Pancreas (tissue), 10 donors: Measurements from ENCODE around the gene DSC2. TPM values are rescaled to one million over a fixed set of nuclear protein-coding genes. Genes with fewer than 3 reads are reported as not detected.

Source experiments
- ATAC-seq, 4 donors: fragments of 200-7000 bp; cut with Tn5 transposase; one replicate each; pipeline versions ENCODE4 v1.8.0 to v1.9.1; 2020; ENCODE audit warnings: mild to moderate bottlenecking in 4 of 4, moderate library complexity in 4 of 4
- DNase-seq, 6 donors: peaks; one replicate each; pipeline ENCODE4 v3.0.0-alpha.2; 2020
- FAIRE-seq: peaks from 2 replicates; lab custom pipeline; 2012; peaks lifted over from hg19 to GRCh38; lab: Jason Lieb, UNC
- H3K27ac ChIP-seq, 4 donors: fragments of 200-600 bp; sonication (generic); 1 replicate in 3 of 4; 2 replicates in 1 of 4; pipeline versions ENCODE4 v1.5.0 to v1.8.0; 2020
- H3K27me3 ChIP-seq, 4 donors: fragments of 200-600 bp; one replicate each; pipeline ENCODE4 v1.8.0; 2021
- H3K36me3 ChIP-seq, 3 donors: fragments of 200-600 bp; sonication (generic) in 1 of 3; one replicate each; pipeline versions ENCODE4 v1.5.0 to v1.8.0; 2020 to 2021
- H3K4me1 ChIP-seq, 3 donors: fragments of 200-600 bp; one replicate each; pipeline ENCODE4 v1.8.0; 2021
- H3K4me3 ChIP-seq, 4 donors: fragments of 200-600 bp; sonication (generic) in 2 of 4; one replicate each; pipeline versions ENCODE4 v1.5.0 to v1.8.0; 2020 to 2021
- H3K9me3 ChIP-seq, 4 donors: fragments of 200-600 bp; one replicate each; pipeline ENCODE4 v1.8.0; 2021
- CTCF ChIP-seq, 4 donors: fragments of 200-600 bp; sonication (generic) in 3 of 4; IDR thresholded peaks; one replicate each; pipeline versions ENCODE4 v1.5.0 to v1.8.0; 2021; ENCODE audit warnings: antibody characterized with exemption in 4 of 4
- WGBS, 2 donors: extraction: QIAGEN DNeasy Blood & Tissue Kit; methylation state at CpG; one replicate each; pipeline ENCODE4 v1.1.7; 2013; 5-methylcytosine and 5-hydroxymethylcytosine counted together
- intact Hi-C, 3 donors: fragments of 100-400 bp; cut with DNase I; formaldehyde crosslinking; loops; one replicate each; pipeline versions ENCODE4 v1.11.1 to v1.14.2; 2022
- polyA plus RNA-seq, 2 donors: library from polyadenylated mRNA; stranded (reverse); fragments of 200-250 nt; gene quantifications; one replicate each; pipeline ENCODE4 v1.2.3, GENCODE V29; 2013
- total RNA-seq, 6 donors: library from RNA; stranded (reverse); fragmentation: NEBNext Ultra II Directional in 4 of 6; extraction: Animal tissue kit (Norgen Biotek cat#: 25700) in 4 of 6; gene quantifications; one replicate each; pipeline versions ENCODE4 v1.2.1 to v1.2.4, GENCODE V29; 2021 to 2023
- donor health status: healthy with polysubstance abuse.
- donor health status: DM: no; HTN: no; CAD: no; lungs with moderate emphysema.
- donor health status: DM: no; HTN: no; CAD: no.
- donor health status: control.
- donor health status: control.
- donor health status: Bipolar disorder and iron deficiency.
- donor health status: DM: yes; HTN: yes; CAD: no.
- donor health status: DM: no; HTN: no; CAD: no.
- donor health status: DM: no; HTN: no; CAD: no.
- donor health status: DM: yes; HTN: yes; CAD: no.

Gene DSC2
- total and polyA plus RNA-seq, 8 donors = 2.7 to 30.3 (median 10.2) TPM

DNA sequence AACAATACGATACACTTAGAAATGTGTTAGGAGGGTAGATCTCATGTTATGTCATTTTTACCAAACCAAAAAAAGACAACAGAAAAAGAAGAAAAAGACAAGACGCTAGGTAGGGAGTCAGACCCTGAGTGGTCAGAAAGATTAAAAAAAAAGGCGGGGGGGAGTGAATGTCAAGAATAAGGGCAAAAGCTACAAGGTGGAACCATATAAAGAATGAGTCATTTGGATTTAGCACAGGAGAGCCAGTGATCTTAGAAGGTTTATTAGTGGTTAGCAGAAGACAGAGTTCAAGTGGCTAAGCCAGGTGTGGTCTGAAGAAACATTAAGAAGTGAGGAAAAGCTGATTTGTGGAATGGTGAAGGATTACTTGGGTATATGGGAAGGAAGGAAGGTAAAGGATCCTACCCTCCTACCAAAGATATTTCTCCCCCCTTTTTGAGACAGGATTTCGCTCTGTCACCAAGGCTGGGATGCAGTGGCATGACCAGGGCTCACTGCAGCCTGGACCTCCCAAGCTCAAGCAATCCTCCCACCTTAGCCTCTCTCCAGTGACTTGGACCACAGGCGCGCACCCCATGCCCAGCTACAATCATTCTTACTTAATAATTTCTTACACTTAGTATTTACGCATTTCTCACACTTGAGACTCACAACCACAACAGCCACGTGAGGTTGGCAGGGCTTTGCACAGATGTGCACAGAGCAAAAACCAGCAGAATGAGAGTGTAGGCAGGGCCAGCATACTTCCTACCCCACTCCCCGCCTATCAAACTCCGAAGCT, 2.6 kb downstream of the DSC2 start:
- H3K4me3 ChIP-seq = peak overlapping the region in 2 of 4 donors; percentile 53 to 79
- no peaks in the 10 kb centered on the region for H3K27me3 ChIP-seq
- H3K4me1 ChIP-seq = peaks cover 0 to 18% (median 7%) of the 10 kb centered on the region in 3 donors
- 71 to 78% methylated on average over 10 of the region's 10 CpGs for WGBS, 2 donors
- intact Hi-C loops = no loop called here
- no peaks in the 10 kb centered on the region for H3K36me3 ChIP-seq
- DNase-seq = peak in 1 of 6 donors; percentile 15
- peak; percentile 47 for FAIRE-seq
- H3K27ac ChIP-seq = peak overlapping the region in 3 of 4 donors; percentile 97 to 99 (median 97)
- no peak for TF ChIP-seq CTCF (IDR thresholded peaks at IDR 0.05)
- ATAC-seq = no peak
- no peaks in the 10 kb centered on the region for H3K9me3 ChIP-seq

GRCh38 chr18:31098878-31099277, 3.3 kb downstream of the DSC2 start:
- peak overlapping the region in 1 of 4 donors; percentile 97 for H3K27ac ChIP-seq
- TF ChIP-seq CTCF (IDR thresholded peaks at IDR 0.05) = no peak
- no peak for ATAC-seq

DNA sequence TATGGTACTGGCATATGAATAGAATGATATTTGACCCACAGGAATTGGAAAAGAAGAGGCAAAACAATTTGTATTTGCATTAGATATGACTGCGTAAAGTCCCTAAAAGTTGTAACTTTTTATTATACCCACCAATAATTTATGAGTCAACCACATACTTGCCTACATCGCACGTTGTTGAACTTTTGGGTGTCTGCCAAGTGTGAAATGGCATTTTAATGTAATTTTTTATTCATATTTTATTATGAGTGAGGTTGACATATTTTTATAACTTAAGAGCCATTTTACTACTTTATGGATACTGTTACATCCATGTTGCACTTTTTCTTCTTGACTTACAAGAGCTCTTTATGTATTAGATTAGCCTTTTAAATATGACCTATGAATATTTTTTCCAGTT, 4.6 kb downstream of the DSC2 start:
- DNase-seq (no peak), ATAC-seq (no peak), FAIRE-seq (peak; percentile 20)
- Histone ChIP-seq H3K36me3 (no peaks in the 10 kb centered on the region), H3K4me3 (no peak overlapping the region), H3K27ac (no peak overlapping the region), H3K9me3 (no peaks in the 10 kb centered on the region), H3K4me1 (peaks cover 0 to 18% (median 7%) of the 10 kb centered on the region in 3 donors), H3K27me3 (no peaks in the 10 kb centered on the region)
- TF ChIP-seq CTCF (IDR thresholded peaks at IDR 0.05) = no peak
- WGBS, 2 donors = 63 to 64% methylated on average over 3 of the region's 3 CpGs
- intact Hi-C loops = no loop called here

More at GRCh38 chr18:31098878-31099277, 3.3 kb downstream of the DSC2 start:
- DNase-seq (no peak), FAIRE-seq (peak; percentile 17)
- Histone ChIP-seq H3K27me3 (no peaks in the 10 kb centered on the region), H3K4me3 (no peak overlapping the region), H3K36me3 (no peaks in the 10 kb centered on the region), H3K4me1 (peaks cover 0 to 18% (median 7%) of the 10 kb centered on the region in 3 donors), H3K9me3 (no peaks in the 10 kb centered on the region)
- intact Hi-C loops = no loop called here

- intact Hi-C loops = no loop called here
Measured at GRCh38 chr18:31093880-31094279, 8.3 kb downstream of the DSC2 start.

More at GRCh38 chr18:31093880-31094279, 8.3 kb downstream of the DSC2 start:
- no peak for DNase-seq
- no peaks in the 10 kb centered on the region for H3K27me3 ChIP-seq
- no peaks in the 10 kb centered on the region for H3K9me3 ChIP-seq
- no peak for ATAC-seq
- WGBS, 2 donors = 58 to 60% methylated on average over 2 of the region's 2 CpGs
- H3K27ac ChIP-seq = no peak overlapping the region
- TF ChIP-seq CTCF (IDR thresholded peaks at IDR 0.05) = no peak
- H3K4me3 ChIP-seq = no peak overlapping the region
- peaks cover 0 to 11% (median 4%) of the 10 kb centered on the region in 3 donors for H3K36me3 ChIP-seq
- H3K4me1 ChIP-seq = peaks cover 0 to 6% (median 0%) of the 10 kb centered on the region in 3 donors
- FAIRE-seq = no peak
